Measurements from ENCODE around the gene ZSWIM3.

- no peak for TF ChIP-seq CTCF (conservative IDR thresholded peaks at IDR 0.05; ENCODE audit: low read length)
- TF ChIP-seq EZH2phosphoT487 (IDR thresholded peaks at IDR 0.05; ENCODE audit: borderline replicate concordance) = no peak
These were observed 54.9 kb downstream of the ZSWIM3 start for GRCh38 chr20:45912344-45912682.
